OCI-LY1 (cell line): Measurements from ENCODE around the gene CAPG.

Source experiments
- H2AFZ ChIP-seq: fragments of 200-600 bp; sonication (generic), shearing (Covaris generic); 2 replicates; pipeline ENCODE4 v1.6.0; 2014; ENCODE audit warnings: antibody characterized with exemption, mild to moderate bottlenecking, low read length
- H3F3A ChIP-seq: fragments of 200-600 bp; sonication (generic), shearing (Covaris generic); 2 replicates; pipeline ENCODE4 v1.6.0; 2014; ENCODE audit warnings: mild to moderate bottlenecking, antibody characterized with exemption, low read length, moderate library complexity; ENCODE audit not compliant: insufficient read depth
- H3K27ac ChIP-seq: fragments of 200-600 bp; sonication (generic); 2 replicates; pipeline ENCODE4 v1.5.1; 2014; ENCODE audit warnings: low read length, mixed run types, mild to moderate bottlenecking, low read depth; ENCODE audit not compliant: poor library complexity, severe bottlenecking
- H3K27me3 ChIP-seq: fragments of 200-600 bp; sonication (generic); 2 replicates; pipeline ENCODE4 v1.6.0; 2014; ENCODE audit warnings: antibody characterized with exemption, mild to moderate bottlenecking, low read length, moderate library complexity; ENCODE audit not compliant: insufficient read depth
- H3K36me3 ChIP-seq: fragments of 200-600 bp; sonication (generic); 2 replicates; pipeline ENCODE4 v1.6.1; 2014; ENCODE audit warnings: mild to moderate bottlenecking, antibody characterized with exemption, low read length, moderate library complexity, mixed read lengths; ENCODE audit not compliant: insufficient read depth
- H3K4me1 ChIP-seq: fragments of 200-600 bp; sonication (generic); 2 replicates; pipeline ENCODE4 v1.5.1; 2014; ENCODE audit warnings: mild to moderate bottlenecking, low read length, moderate library complexity; ENCODE audit not compliant: insufficient read depth, severe bottlenecking
- H3K4me2 ChIP-seq: fragments of 200-600 bp; sonication (generic), shearing (Covaris generic); 2 replicates; pipeline ENCODE4 v1.6.1; 2014; ENCODE audit warnings: low read length
- H3K4me3 ChIP-seq: fragments of 200-600 bp; sonication (generic); 2 replicates; pipeline ENCODE4 v1.5.1; 2014; ENCODE audit warnings: low read length, low read depth, mild to moderate bottlenecking, mixed read lengths; ENCODE audit not compliant: poor library complexity, severe bottlenecking
- H3K79me2 ChIP-seq: fragments of 200-600 bp; shearing (Covaris generic); 2 replicates; pipeline ENCODE4 v1.6.1; 2016; ENCODE audit warnings: mixed run types, low read length, mixed read lengths; ENCODE audit not compliant: insufficient read depth
- H3K9ac ChIP-seq: fragments of 200-600 bp; sonication (generic), shearing (Covaris generic); 2 replicates; pipeline ENCODE4 v1.6.1; 2014; ENCODE audit warnings: mild to moderate bottlenecking, low read length, mixed read lengths
- H3K9me2 ChIP-seq: fragments of 200-600 bp; sonication (generic), shearing (Covaris generic); 2 replicates; pipeline ENCODE4 v1.6.1; 2014; ENCODE audit warnings: low read depth, mild to moderate bottlenecking, low read length, mixed read lengths
- H3K9me3 ChIP-seq: fragments of 200-600 bp; shearing (Covaris generic); 2 replicates; pipeline ENCODE4 v1.6.1; 2014; ENCODE audit warnings: low read length, mixed read lengths
- H4K20me1 ChIP-seq: fragments of 200-600 bp; sonication (generic), shearing (Covaris generic); 2 replicates; pipeline ENCODE4 v1.6.0; 2016; ENCODE audit warnings: mild to moderate bottlenecking, low read length; ENCODE audit not compliant: insufficient read depth
- CTCF ChIP-seq: fragments of 200-600 bp; sonication (generic), shearing (Covaris generic); IDR thresholded peaks from 2 replicates; pipeline ENCODE4 v1.5.1; 2017; ENCODE audit warnings: mild to moderate bottlenecking, antibody characterized with exemption, low read length, moderate library complexity, mixed read lengths
- EZH2 ChIP-seq: fragments of 200-600 bp; sonication (generic), shearing (Covaris generic); IDR thresholded peaks from 2 replicates; pipeline ENCODE4 v1.8.0; 2017; ENCODE audit warnings: borderline replicate concordance, mixed run types, mild to moderate bottlenecking, antibody characterized with exemption, low read length, moderate library complexity, mixed read lengths

CAPG gene

DNA sequence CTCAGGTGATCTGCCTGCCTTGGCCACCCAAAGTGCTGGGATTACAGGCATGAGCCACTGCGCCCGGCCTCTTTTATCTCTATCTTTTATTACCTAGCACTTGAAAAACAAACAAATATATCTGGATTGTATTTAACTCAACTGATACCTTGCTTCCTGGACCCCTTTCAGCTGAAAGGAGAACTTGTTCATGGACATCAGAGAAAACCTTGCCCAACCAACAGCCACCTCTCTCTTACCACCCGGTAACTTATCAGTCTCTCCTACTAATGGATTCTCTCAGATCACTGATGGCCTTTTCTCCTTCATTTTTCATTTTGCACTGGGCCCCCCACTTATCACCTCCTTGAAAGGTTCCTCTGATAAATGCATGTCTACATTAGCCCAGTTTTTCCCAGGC is 62.6 kb downstream of the CAPG start:
- peaks cover 35% of the 10 kb centered on the region for H3K36me3 ChIP-seq
- no peak overlapping the region for H3K9ac ChIP-seq
- no peaks in the 10 kb centered on the region for H3K9me3 ChIP-seq
- H3F3A ChIP-seq, result no peaks in the 10 kb centered on the region
- no peaks in the 10 kb centered on the region for H3K9me2 ChIP-seq
- H3K4me3 ChIP-seq, result no peak overlapping the region
- no peak overlapping the region for H3K4me2 ChIP-seq
- H3K4me1 ChIP-seq, result peaks cover 1% of the 10 kb centered on the region
- H4K20me1 ChIP-seq, result no peaks in the 10 kb centered on the region
- H2AFZ ChIP-seq, result no peak overlapping the region
- no peaks in the 10 kb centered on the region for H3K27me3 ChIP-seq
- TF ChIP-seq CTCF (no peak), EZH2 (no peak)
- H3K27ac ChIP-seq, result no peak overlapping the region
- H3K79me2 ChIP-seq, result no peaks in the 10 kb centered on the region
